HG02981 (cell line): ENCODE results near the gene GPR142.

Experiments used
- ATAC-seq: cut with Tn5 transposase; IDR thresholded peaks from one replicate; pipeline ENCODE4 v1.9.1; 2021; ENCODE audit warnings: mild to moderate bottlenecking, moderate library complexity; ENCODE audit not compliant: unreplicated experiment

Gene GPR142

DNA sequence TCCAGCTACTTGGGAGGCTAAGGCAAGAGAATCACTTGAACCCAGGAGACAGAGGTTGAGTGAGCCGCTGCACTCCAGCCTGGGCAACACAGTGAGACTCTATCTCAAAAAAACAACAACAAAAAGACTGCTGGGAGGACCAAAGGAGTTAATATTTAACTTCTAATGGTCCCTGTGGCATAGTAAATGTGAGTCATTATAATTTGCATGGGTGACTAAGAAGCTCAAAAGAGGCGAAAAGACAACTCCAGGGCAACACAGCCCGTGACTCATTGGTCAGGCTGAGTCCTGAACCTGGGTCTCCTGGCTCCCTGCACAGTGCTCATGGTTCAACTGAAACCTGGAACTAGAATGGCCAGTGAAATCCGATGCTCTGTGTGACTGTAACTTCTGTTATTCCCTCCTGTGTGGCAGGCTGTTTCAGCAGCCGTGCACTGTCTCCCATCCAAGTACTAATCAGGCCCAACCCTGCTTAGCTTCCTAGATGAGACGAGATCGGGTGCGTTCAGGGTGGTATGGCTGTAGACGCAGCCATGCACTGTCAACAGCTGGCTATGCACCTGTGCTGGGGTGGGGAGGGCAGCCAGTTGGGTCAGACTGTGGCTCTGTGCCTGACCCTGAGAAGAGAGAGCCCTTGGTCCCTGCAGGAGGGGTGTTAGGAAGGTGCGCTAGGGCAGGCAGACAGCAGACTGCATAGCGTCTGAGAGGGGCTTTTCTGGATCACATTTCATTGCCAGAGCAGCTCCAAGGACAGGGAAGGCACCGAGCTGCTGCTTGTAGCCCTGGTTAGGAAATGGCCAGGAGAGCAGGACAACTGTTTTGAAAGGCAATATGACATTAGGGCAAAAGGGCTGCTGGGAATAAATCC is 50.1 kb downstream of the GPR142 start:
- ATAC-seq: peak; percentile 82

DNA sequence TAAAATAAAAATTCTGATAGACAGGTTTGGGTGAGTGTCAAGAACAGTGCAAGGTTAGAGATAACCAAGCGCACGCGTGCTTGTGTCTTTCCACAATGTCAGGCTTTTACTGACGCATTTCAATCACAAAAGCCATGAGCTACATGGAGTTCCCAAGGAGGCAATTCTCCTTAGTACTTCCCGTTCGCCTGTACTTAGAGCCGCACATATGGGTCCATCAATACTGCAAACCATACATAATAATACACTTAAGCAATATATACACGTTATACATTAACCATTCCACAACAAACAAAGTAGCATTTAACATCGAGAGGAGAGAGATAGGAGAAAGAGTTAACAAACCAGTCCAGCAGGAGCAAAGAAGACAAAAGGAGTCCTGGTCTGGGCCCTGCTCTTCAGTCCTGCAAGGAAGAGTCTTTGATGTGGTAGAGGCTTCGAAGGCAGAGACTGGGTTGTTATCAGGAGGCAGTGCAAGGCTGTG is 52.7 kb downstream of the GPR142 start:
- no peak for ATAC-seq
